Cardiac septum (tissue), 1 donor: ENCODE measurements around the gene RNF183. TPM values are rescaled to one million over a fixed set of nuclear protein-coding genes. Genes with fewer than 3 reads are reported as not detected.
"Not testable (repeated sequence)": the region's sequence is repeated elsewhere in the genome, so short reads cannot be mapped to it uniquely, and the experiment has no call there.

Source experiments
- DNase-seq: peaks from one replicate; pipeline ENCODE4 v3.0.0-alpha.2; 2020; ENCODE audit warnings: low spot score
- intact Hi-C: fragments of 100-400 bp; cut with DNase I; formaldehyde crosslinking; loops from one replicate; pipeline ENCODE4 v1.14.0; 2022
- total RNA-seq: library from RNA; stranded (reverse); fragmentation: NEBNext Ultra II Directional; extraction: Animal tissue kit (Norgen Biotek cat#: 25700); gene quantifications from one replicate; pipeline ENCODE4 v1.2.1, GENCODE V29; 2021
- donor health status: DM: no; HTN: no; CAD: no.

RNF183 gene
- total RNA-seq, 1 donor from 2014 or later = not detected

GRCh38 chr9:113319054-113319453 lies 15.9 kb upstream of the RNF183 start:
- intact Hi-C loops = no loop called here
- DNase-seq = no peak

- DNase-seq = no peak
- intact Hi-C loops = no loop called here
These were observed 14.6 kb upstream of the RNF183 start for GRCh38 chr9:113317777-113318176.

GRCh38 chr9:113316030-113316429 lies 12.9 kb upstream of the RNF183 start:
- no peak for DNase-seq
- intact Hi-C loops = no loop called here

GRCh38 chr9:113315231-113315630 lies 12.1 kb upstream of the RNF183 start:
- DNase-seq = no peak
- intact Hi-C loops = no loop called here

- DNase-seq = no peak
- intact Hi-C loops = no loop called here
These were observed 10.1 kb upstream of the RNF183 start for GRCh38 chr9:113313261-113313660.

- intact Hi-C loops = loop anchor here (2.0 kb wide), 1 partner anchor 91 kb away; no protein-coding TSS in a partner anchor
- DNase-seq = no peak
These were observed 8.8 kb upstream of the RNF183 start for GRCh38 chr9:113311961-113312360.

- intact Hi-C loops = loop anchor here (2.0 kb wide), 1 partner anchor 92 kb away; no protein-coding TSS in a partner anchor
These were observed 7.4 kb upstream of the RNF183 start for GRCh38 chr9:113310538-113310937.

GRCh38 chr9:113309204-113309813 lies 6.1 kb upstream of the RNF183 start:
- no peak for DNase-seq
- intact Hi-C loops = loop anchor here (5.0 kb wide), 1 partner anchor 348 kb away; no protein-coding TSS in a partner anchor

More at GRCh38 chr9:113310538-113310937, 7.4 kb upstream of the RNF183 start:
- no peak for DNase-seq

GRCh38 chr9:113307396-113307975 lies 4.3 kb upstream of the RNF183 start:
- DNase-seq = no peak

GRCh38 chr9:113306566-113306965 lies 3.4 kb upstream of the RNF183 start:
- no peak for DNase-seq
- intact Hi-C loops = loop anchor here (5.0 kb wide), 1 partner anchor 351 kb away; no protein-coding TSS in a partner anchor

More at GRCh38 chr9:113307396-113307975, 4.3 kb upstream of the RNF183 start:
- intact Hi-C loops = loop anchor here (5.0 kb wide), 1 partner anchor 350 kb away; no protein-coding TSS in a partner anchor

GRCh38 chr9:113301548-113301947 lies 1.6 kb downstream of the RNF183 start:
- intact Hi-C loops = no loop called here
- DNase-seq = no peak

GRCh38 chr9:113299800-113300292 lies 3.3 kb downstream of the RNF183 start:
- intact Hi-C loops = no loop called here
- no peak for DNase-seq

GRCh38 chr9:113298924-113299770 lies 4.0 kb downstream of the RNF183 start:
- no peak for DNase-seq
- intact Hi-C loops = no loop called here

- intact Hi-C loops = no loop called here
- no peak for DNase-seq
These were observed 4.9 kb downstream of the RNF183 start for GRCh38 chr9:113298311-113298710.

- intact Hi-C loops = no loop called here
- DNase-seq = no peak
These were observed 6.2 kb downstream of the RNF183 start for GRCh38 chr9:113296796-113297558.

GRCh38 chr9:113296247-113296646 lies 6.9 kb downstream of the RNF183 start:
- DNase-seq, intact Hi-C loops: not testable (repeated sequence)

GRCh38 chr9:113293285-113293878 lies 9.8 kb downstream of the RNF183 start:
- no peak for DNase-seq
- intact Hi-C loops = no loop called here

GRCh38 chr9:113290052-113290607 lies 13.0 kb downstream of the RNF183 start:
- no peak for DNase-seq

GRCh38 chr9:113289091-113289490 lies 14.1 kb downstream of the RNF183 start:
- intact Hi-C loops = no loop called here
- no peak for DNase-seq

More at GRCh38 chr9:113290052-113290607, 13.0 kb downstream of the RNF183 start:
- intact Hi-C loops = no loop called here
